Activated CD8-positive, alpha-beta memory T cell treated with anti-CD3 and anti-CD28 coated beads, Interleukin-2, amount 10 ng/mL, durations not matched to agents 7 days and 5 days (primary cell): ENCODE results near the gene RAB9A. TPM values are rescaled to one million over a fixed set of nuclear protein-coding genes. Genes with fewer than 3 reads are reported as not detected.
"Not testable (repeated sequence)": the region's sequence is repeated elsewhere in the genome, so short reads cannot be mapped to it uniquely, and the experiment has no call there.

Experiments used
- ATAC-seq: fragments of 150-1000 bp; cut with Tn5 transposase; one replicate; pipeline ENCODE4 v1.10.0; 2021; ENCODE audit warnings: moderate library complexity
- CTCF ChIA-PET: fragments of 350-600 bp; sonication (Branson Sonifier 250); formaldehyde crosslinking; loops from one replicate; lab custom pipeline; 2021; ENCODE audit warnings: antibody characterized with exemption; lab: Charles Lee
- DNase-seq: peaks from one replicate; pipeline ENCODE4 v3.0.0-alpha.2; 2020
- H3K27ac Mint-ChIP-seq: one replicate; pipeline ENCODE4 v1.8.0; 2021; ENCODE audit warnings: mild to moderate bottlenecking, mixed read lengths
- H3K27me3 Mint-ChIP-seq: one replicate; pipeline ENCODE4 v1.8.0; 2021; ENCODE audit warnings: mixed read lengths
- H3K36me3 Mint-ChIP-seq: one replicate; pipeline ENCODE4 v1.8.0; 2021; ENCODE audit warnings: mild to moderate bottlenecking, mixed read lengths
- H3K4me1 Mint-ChIP-seq: one replicate; pipeline ENCODE4 v1.8.0; 2021; ENCODE audit warnings: mixed read lengths
- H3K4me3 Mint-ChIP-seq: one replicate; pipeline ENCODE4 v1.8.0; 2021; ENCODE audit warnings: mild to moderate bottlenecking, moderate library complexity, mixed read lengths
- H3K9me3 Mint-ChIP-seq: one replicate; pipeline ENCODE4 v1.8.0; 2022; ENCODE audit warnings: low read depth, mixed read lengths
- total RNA-seq, 2 experiments: library from RNA; stranded (reverse); gene quantifications; one replicate each; pipeline ENCODE4 v1.2.3, GENCODE V29; 2021

RAB9A gene
- total RNA-seq, 2 experiments from 2014 or later = 13.7 to 20.3 TPM

DNA sequence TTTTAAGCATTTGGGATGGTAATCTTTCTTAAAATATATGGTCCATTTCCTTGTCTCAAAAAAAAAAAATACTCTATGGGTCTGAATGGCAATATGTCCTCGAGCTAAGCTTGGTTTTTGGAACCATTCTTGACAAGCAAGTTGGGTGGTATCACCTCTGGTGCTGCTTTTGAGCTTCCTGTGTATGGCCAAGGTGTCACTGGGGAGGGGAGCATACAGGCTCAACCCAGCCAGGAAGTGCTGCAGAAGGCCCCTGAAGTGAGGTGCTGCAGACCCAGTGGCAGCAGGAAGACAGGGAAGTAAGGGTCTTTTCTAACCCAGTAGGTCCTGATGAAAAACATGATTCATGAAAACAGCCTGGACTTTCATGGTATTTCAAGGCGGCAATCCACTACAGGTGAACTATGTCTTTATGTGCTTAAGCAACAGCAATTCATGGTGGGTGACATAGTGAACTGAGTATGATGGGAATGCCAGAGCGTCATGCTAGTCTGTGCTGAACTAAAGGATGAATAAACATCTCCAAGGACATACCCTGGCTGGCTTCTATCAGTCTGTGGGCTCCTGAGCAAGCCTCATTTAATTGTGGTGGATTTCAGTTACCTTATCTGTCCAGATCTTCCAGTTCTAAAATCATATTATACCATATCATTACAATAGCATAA is 30.4 kb downstream of the RAB9A start:
- ATAC-seq (peak; percentile 79), DNase-seq (peak; percentile 47)
- CTCF ChIA-PET = interaction anchor here (0.9 to 1.4 kb wide), 2 partner anchors 15 to 231 kb away, joined by 3 to 6 read pairs; partner anchors contain the start of genes OFD1 and TRAPPC2
- Mint-ChIP-seq H3K27me3 (no peaks in the 10 kb centered on the region), H3K27ac (peak overlapping the region; percentile 78), H3K4me3 (no peak overlapping the region), H3K9me3 (no peaks in the 10 kb centered on the region), H3K36me3 (peaks cover 54% of the 10 kb centered on the region), H3K4me1 (peaks cover 44% of the 10 kb centered on the region)

DNA sequence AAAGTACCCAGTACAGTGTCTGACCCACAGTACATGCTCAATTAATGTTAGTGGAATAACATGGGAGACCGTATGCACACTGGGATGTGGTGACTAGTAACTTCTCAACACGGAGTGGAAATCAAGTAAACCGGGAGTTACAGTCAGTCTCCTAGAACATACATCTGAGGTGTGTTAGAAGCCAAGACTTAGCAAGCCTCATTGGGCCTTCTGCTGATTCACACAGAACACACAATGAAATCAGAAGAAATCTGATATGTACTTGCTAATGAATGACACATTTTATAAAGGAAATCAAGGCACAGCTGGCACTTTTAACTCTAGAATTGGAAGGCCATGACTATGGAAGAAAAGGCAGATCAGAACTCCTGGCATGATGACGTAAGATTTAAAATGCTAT is 32.4 kb downstream of the RAB9A start:
- no peak for DNase-seq
- no peak for ATAC-seq
- H3K27ac Mint-ChIP-seq = no peak overlapping the region
- CTCF ChIA-PET = interaction anchor here (2.1 kb wide), 1 partner anchor 13 kb away, joined by 6 read pairs; the partner anchor contains the start of genes OFD1 and TRAPPC2
- H3K4me1 Mint-ChIP-seq = peaks cover 60% of the 10 kb centered on the region
- peaks cover 55% of the 10 kb centered on the region for H3K36me3 Mint-ChIP-seq
- H3K9me3 Mint-ChIP-seq = no peaks in the 10 kb centered on the region
- no peaks in the 10 kb centered on the region for H3K27me3 Mint-ChIP-seq
- H3K4me3 Mint-ChIP-seq = no peak overlapping the region

DNA sequence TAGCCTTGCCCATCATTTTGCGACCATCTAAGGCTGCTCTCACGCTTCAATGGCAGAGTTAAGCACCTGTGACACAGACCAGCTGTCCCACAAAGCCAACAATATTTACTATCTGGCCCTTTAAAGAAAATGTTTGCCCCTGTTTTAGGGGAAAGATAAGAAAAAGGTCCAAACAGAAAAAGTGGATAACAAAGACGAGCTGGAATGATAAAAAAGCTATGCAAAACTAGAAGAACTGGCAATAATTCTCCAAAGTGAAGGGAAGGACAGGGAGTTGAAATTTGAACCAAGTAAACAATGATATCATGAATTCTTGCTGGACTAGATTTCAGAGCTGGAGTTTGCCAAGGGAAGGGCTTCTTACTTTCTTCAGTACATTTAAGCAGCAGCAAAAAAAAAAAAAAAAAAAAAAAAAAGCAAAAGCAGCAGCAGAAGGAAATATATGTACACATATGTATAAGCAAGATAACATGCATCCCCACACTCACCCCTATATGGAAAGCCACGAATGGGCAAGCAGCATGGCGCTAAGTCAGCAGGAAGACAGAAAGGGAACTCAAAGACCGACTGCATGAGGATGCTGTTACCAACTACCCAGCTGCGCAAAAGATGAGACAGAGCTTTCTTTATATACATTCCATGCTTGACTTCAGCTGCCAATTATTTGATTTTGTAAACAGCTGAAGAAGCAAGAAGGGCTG is 33.0 kb downstream of the RAB9A start:
- H3K27me3 Mint-ChIP-seq = no peaks in the 10 kb centered on the region
- no peaks in the 10 kb centered on the region for H3K9me3 Mint-ChIP-seq
- DNase-seq (no peak), ATAC-seq (no peak)
- CTCF ChIA-PET = interaction anchor here (0.9 to 2.1 kb wide), 3 partner anchors 11 to 31 kb away, joined by 3 to 6 read pairs (median 3); partner anchors contain the start of genes OFD1 and TRAPPC2
- peaks cover 57% of the 10 kb centered on the region for H3K36me3 Mint-ChIP-seq
- peak overlapping the region; percentile 28 for H3K27ac Mint-ChIP-seq
- H3K4me3 Mint-ChIP-seq = no peak overlapping the region
- peaks cover 63% of the 10 kb centered on the region for H3K4me1 Mint-ChIP-seq

- H3K36me3 Mint-ChIP-seq = peaks cover 66% of the 10 kb centered on the region
- H3K4me1 Mint-ChIP-seq = peaks cover 49% of the 10 kb centered on the region
- CTCF ChIA-PET = interaction anchor here (1.5 to 1.8 kb wide), 2 partner anchors 10 to 37 kb away, joined by 4 read pairs; partner anchors contain the start of genes OFD1, RAB9A and TRAPPC2
- not testable (repeated sequence) for H3K27me3 Mint-ChIP-seq, ATAC-seq, H3K9me3 Mint-ChIP-seq
- peak overlapping the region; percentile 13 for H3K4me3 Mint-ChIP-seq
- peak; percentile 70 for DNase-seq
- H3K27ac Mint-ChIP-seq = peak overlapping the region; percentile 74
These were observed 36.0 kb downstream of the RAB9A start for GRCh38 chrX:13724878-13725277.

DNA sequence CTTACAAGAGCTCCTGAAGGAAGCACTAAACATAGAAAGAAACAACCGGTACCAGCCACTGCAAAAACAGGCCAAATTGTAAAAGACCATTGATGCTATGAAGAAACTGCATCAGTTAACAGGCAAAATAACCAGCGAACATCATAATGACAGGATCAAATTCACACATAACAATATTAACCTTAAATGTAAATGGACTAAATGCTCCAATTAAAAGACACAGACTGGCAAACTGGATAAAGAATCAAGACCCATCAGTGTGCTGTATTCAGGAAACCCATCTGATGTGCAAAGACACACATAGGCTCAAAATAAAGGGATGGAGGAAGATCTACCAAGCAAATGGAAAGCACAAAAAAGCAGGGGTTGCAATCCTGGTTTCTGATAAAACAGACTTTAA is 37.7 kb downstream of the RAB9A start:
- Mint-ChIP-seq H3K4me1 (peaks cover 62% of the 10 kb centered on the region), H3K36me3 (peaks cover 70% of the 10 kb centered on the region), H3K27ac (peak overlapping the region; percentile 74)
- H3K9me3 Mint-ChIP-seq, H3K27me3 Mint-ChIP-seq, DNase-seq, ATAC-seq, H3K4me3 Mint-ChIP-seq, CTCF ChIA-PET: not testable (repeated sequence)

GRCh38 chrX:13730523-13730922 is 41.6 kb downstream of the RAB9A start:
- CTCF ChIA-PET, ATAC-seq, DNase-seq, H3K4me3 Mint-ChIP-seq, H3K27ac Mint-ChIP-seq, H3K27me3 Mint-ChIP-seq, H3K9me3 Mint-ChIP-seq: not testable (repeated sequence)
- H3K4me1 Mint-ChIP-seq = peaks cover 60% of the 10 kb centered on the region
- peaks cover 72% of the 10 kb centered on the region for H3K36me3 Mint-ChIP-seq

DNA sequence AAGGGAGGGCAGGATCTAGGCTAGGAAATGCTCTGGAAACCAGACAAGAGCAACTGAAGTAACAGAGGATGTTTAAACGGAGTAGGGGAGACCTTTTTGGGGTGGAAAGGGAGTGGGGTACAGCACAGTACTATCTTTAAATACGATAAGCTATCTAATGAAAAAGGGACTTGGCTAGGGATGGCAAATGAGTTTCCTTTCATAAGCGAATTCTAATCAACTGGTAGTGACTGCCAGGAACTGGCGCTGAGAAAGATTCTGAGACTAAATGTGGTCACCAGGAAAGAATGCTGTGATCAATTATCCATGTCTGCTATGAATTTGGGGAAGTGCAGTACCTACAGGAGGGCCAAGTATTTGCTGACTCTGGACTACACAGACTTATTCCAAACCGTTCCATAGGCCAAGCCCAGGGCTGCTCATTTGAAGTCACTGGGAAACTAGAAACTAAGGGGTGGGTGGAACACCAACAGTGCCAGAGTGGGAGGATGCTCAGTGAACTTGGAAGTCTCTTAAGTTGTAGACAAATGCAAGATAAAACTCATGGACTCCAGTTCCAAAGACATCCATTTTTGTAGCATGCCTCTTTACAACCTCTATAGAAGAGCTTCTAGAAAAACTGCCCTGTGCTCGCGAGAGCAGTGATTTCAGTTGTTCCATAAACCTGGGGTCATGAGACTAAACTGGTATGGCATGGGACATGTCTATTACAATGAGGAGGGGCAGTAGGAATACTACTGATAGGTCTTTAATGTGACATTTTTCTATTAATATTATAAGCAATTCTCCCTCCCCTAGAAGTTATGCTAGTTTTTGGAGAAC is 43.5 kb downstream of the RAB9A start:
- no peak for ATAC-seq
- Mint-ChIP-seq H3K27ac (peak overlapping the region; percentile 35), H3K4me1 (peaks cover 49% of the 10 kb centered on the region), H3K36me3 (peaks cover 60% of the 10 kb centered on the region), H3K9me3 (no peaks in the 10 kb centered on the region), H3K4me3 (no peak overlapping the region), H3K27me3 (no peaks in the 10 kb centered on the region)
- DNase-seq = no peak
- CTCF ChIA-PET = interaction anchor here (1.3 kb wide), 1 partner anchor 10 kb away, joined by 3 read pairs; no protein-coding TSS in a partner anchor

GRCh38 chrX:13733506-13733905 is 44.6 kb downstream of the RAB9A start:
- H3K4me3 Mint-ChIP-seq = peak overlapping the region; percentile 99
- H3K4me1 Mint-ChIP-seq = peaks cover 46% of the 10 kb centered on the region
- no peak for ATAC-seq
- DNase-seq = no peak
- CTCF ChIA-PET = interaction anchor here (1.6 kb wide), 1 partner anchor 11 kb away, joined by 6 read pairs; no protein-coding TSS in a partner anchor
- no peaks in the 10 kb centered on the region for H3K9me3 Mint-ChIP-seq
- H3K36me3 Mint-ChIP-seq = peaks cover 50% of the 10 kb centered on the region
- no peaks in the 10 kb centered on the region for H3K27me3 Mint-ChIP-seq
- H3K27ac Mint-ChIP-seq = peak overlapping the region; percentile 96

GRCh38 chrX:13734278-13735172 is 45.6 kb downstream of the RAB9A start, which contains the start of the genes OFD1 and TRAPPC2:
TSS of gene OFD1 (plus strand) at chrX:13734748. CDS start at chrX:13735072, 324 bp downstream.
TSS of gene TRAPPC2 (minus strand) at chrX:13734620. CDS start at chrX:13719963, 14,657 bp downstream.
- peak; percentile 95 for DNase-seq
- CTCF ChIA-PET = interaction anchor here (0.8 to 1.6 kb wide), 6 partner anchors 10 to 43 kb away, joined by 3 to 7 read pairs (median 5); no protein-coding TSS in a partner anchor
- H3K9me3 Mint-ChIP-seq = no peaks in the 10 kb centered on the region
- peak within 1 kb of the TSS; percentile 99 for H3K4me3 Mint-ChIP-seq
- H3K36me3 Mint-ChIP-seq = peaks cover 42% of the 10 kb centered on the region
- ATAC-seq = peak; percentile 97
- H3K4me1 Mint-ChIP-seq = peaks cover 46% of the 10 kb centered on the region
- H3K27ac Mint-ChIP-seq = peak within 1 kb of the TSS; percentile 96
- H3K27me3 Mint-ChIP-seq = no peaks in the 10 kb centered on the region

- peaks cover 24% of the 10 kb centered on the region for H3K4me1 Mint-ChIP-seq
- DNase-seq = no peak
- peak overlapping the region; percentile 38 for H3K4me3 Mint-ChIP-seq
- no peaks in the 10 kb centered on the region for H3K9me3 Mint-ChIP-seq
- H3K27ac Mint-ChIP-seq = peak overlapping the region; percentile 91
- no peak for ATAC-seq
- CTCF ChIA-PET = no interaction called here
- no peaks in the 10 kb centered on the region for H3K27me3 Mint-ChIP-seq
- peaks cover 28% of the 10 kb centered on the region for H3K36me3 Mint-ChIP-seq
These were observed 52.8 kb downstream of the RAB9A start for GRCh38 chrX:13741695-13742094.

DNA sequence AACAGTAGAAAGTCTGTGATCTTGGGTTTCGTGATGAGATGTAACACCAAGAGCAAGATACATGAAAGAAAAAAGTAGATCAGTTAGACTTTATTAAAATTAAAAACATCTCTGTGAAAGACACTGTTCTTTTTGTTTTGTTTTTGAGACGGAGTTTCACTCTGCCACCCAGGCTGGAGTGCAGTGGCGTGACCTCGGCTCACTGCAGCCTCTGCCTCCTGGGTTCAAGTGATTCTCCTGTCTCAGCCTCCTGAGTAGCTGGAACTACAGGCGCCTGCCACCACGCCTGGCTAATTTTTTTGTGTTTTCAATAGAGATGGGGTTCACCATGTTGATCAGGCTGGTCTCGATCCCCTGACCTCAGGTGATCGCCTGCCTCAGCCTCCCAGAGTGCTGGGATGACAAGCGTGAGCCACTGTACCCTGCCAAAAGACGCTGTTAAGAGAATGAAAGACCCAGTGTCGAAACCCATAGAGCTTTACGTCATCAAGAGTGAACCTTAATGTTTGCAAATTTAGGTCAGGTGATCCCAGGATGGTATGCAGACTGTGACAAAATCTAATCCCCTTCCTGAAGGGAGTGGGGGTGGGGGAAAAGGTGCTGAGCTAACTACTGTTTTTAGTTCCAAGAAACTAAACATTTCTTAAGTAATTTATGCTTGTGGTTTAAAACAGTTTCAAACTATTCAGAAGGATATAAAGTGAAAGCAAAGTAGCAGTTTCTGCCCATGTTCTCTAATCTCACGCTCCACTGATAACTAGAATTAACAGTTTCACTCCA is 53.7 kb downstream of the RAB9A start:
- Mint-ChIP-seq H3K4me3 (peak overlapping the region; percentile 69), H3K27me3 (no peaks in the 10 kb centered on the region), H3K36me3 (peaks cover 31% of the 10 kb centered on the region), H3K27ac (peak overlapping the region; percentile 91), H3K4me1 (peaks cover 23% of the 10 kb centered on the region), H3K9me3 (no peaks in the 10 kb centered on the region)
- DNase-seq (peak; percentile 57), ATAC-seq (peak; percentile 89)
- CTCF ChIA-PET = interaction anchor here (1.0 kb wide), 1 partner anchor 9 kb away, joined by 3 read pairs; no protein-coding TSS in a partner anchor
